Measurements from ENCODE around the gene ZSWIM3. TPM values are rescaled to one million over a fixed set of nuclear protein-coding genes. Genes with fewer than 3 reads are reported as not detected.
A peak's percentile ranks its signal among the peaks of the same experiment; 100 is the strongest.

ZSWIM3 gene
- total RNA-seq, 4 donors from 2014 or later, result 1.3 to 3.3 (median 2.1) TPM

DNA sequence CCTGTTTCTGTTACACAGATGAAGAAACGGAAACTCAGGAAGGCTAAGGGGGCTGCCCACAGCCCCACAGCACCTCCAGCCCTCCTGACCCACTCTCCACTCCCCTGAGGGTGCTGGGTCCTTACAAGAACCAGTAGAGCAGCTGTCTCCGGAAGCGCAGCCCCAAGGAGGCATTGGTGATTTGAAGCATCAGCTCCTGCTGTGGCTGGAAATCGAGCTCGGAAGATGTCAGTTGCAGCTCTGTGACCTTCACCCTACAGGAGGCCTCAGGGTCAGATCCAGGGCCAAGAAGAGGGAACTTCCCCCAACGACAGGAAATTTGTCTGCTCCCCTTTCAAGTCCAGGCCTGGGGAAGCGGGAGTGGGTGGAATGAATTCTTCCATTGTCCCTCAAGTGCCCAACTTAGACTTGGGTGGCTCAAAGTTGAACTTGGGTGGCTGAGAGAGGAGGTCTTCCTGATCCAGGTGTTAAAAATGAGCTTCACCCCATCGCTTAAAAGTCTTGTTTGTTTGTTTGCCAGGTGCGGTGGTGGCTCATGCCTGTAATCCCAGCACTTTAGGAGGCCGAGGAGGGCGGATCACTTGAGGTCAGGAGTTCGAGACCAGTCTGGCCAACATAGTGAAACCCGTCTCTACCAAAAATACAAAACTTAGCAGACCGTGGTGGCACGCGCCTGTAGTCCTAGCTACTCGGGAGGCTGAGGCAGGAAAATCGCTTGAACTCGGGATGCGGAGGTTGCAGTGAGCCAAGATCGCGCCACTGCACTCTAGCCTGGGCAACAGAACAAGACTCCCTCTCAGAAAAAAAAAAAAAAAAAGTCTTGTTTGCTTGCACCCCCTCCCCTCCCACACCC, 52.6 kb downstream of the ZSWIM3 start:
- in situ Hi-C loops (cut with MboI; ENCODE audit: low sequenced_read_pairs in 4 of 4), result no loop called here
- peak overlapping the region in 3 of 4 donors; percentile 6 to 23 (median 22) for H3K27ac ChIP-seq
- ATAC-seq, result no peak

DNA sequence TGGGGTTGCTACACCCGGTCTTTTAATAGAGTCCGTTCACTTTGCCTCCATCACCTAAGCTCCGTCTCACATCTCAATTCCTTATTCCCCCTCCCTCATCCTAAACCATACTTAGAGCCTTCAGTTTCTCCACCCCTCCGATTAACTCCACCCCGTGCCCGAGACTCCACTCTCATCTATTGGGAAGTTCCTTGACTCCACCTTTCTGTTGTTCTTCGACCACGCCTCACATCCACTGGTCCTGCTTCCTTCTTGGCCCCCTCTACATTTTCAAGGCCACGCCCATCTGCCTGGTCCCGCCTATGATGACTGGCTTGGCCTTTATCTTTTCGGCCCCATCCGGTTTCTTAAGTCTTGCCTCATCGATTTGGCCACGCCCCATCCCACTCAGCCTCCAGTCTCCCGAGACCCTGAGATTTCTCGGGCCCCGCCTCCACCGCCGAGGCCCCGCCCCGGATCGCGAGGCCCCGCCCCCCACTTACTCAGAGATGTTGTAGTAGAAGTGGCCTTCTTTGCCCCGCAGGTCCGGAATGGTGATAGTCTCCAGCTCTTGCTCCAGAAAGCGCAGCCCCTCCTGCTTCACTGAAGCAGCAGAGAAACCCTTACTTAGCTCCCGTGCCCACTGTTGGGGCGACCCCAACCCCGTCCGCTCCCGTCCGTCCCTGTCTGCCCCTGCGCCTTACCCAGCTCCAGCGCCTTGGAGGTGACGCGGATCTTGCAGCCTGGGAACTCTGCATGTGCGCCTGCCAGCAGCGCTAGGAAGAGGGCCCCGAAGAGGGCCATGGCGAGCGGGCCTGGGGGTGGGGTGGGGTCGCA, 53.5 kb downstream of the ZSWIM3 start:
- intact Hi-C loops (cut with DNase I; ENCODE audit: low total_unique reads) (no loop called here), in situ Hi-C loops (cut with MboI; ENCODE audit: low sequenced_read_pairs in 4 of 4) (no loop called here)
- DNase-seq (peak; percentile 89 to 92), ATAC-seq (peak; percentile 85)
- H3K27me3 ChIP-seq, result peaks cover 15 to 20% (median 19%) of the 10 kb centered on the region in 3 donors
- TF ChIP-seq POLR2A (IDR thresholded peaks at IDR 0.05), result peak; percentile 42 to 62
- TF ChIP-seq, protein P1, sequence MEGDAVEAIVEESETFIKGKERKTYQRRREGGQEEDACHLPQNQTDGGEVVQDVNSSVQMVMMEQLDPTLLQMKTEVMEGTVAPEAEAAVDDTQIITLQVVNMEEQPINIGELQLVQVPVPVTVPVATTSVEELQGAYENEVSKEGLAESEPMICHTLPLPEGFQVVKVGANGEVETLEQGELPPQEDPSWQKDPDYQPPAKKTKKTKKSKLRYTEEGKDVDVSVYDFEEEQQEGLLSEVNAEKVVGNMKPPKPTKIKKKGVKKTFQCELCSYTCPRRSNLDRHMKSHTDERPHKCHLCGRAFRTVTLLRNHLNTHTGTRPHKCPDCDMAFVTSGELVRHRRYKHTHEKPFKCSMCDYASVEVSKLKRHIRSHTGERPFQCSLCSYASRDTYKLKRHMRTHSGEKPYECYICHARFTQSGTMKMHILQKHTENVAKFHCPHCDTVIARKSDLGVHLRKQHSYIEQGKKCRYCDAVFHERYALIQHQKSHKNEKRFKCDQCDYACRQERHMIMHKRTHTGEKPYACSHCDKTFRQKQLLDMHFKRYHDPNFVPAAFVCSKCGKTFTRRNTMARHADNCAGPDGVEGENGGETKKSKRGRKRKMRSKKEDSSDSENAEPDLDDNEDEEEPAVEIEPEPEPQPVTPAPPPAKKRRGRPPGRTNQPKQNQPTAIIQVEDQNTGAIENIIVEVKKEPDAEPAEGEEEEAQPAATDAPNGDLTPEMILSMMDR (IDR thresholded peaks at IDR 0.05 in 4 of 5, conservative IDR thresholded peaks at IDR 0.05 in 1 of 5), result no peak
- H3K36me3 ChIP-seq, result no peaks in the 10 kb centered on the region
- no peaks in the 10 kb centered on the region for H3K9me3 ChIP-seq
- H3K4me1 ChIP-seq, result peaks cover 6 to 16% of the 10 kb centered on the region in 2 donors
- H3K27ac ChIP-seq, result peak overlapping the region; percentile 48 to 82 (median 66)
- peak overlapping the region; percentile 52 to 66 (median 56) for H3K4me3 ChIP-seq

More for the DNA sequence above, 52.6 kb downstream of the ZSWIM3 start:
- TF ChIP-seq, protein P1 (IDR thresholded peaks at IDR 0.05 in 4 of 5, conservative IDR thresholded peaks at IDR 0.05 in 1 of 5), result no peak
- TF ChIP-seq POLR2A (IDR thresholded peaks at IDR 0.05), result no peak
- no peaks in the 10 kb centered on the region for H3K36me3 ChIP-seq
- peaks cover 6 to 16% of the 10 kb centered on the region in 2 donors for H3K4me1 ChIP-seq
- H3K9me3 ChIP-seq, result no peaks in the 10 kb centered on the region
- intact Hi-C loops (cut with DNase I; ENCODE audit: low total_unique reads), result no loop called here
- peaks cover 15 to 20% (median 19%) of the 10 kb centered on the region in 3 donors for H3K27me3 ChIP-seq
- DNase-seq, result no peak
- H3K4me3 ChIP-seq, result peak overlapping the region in 1 of 4 donors; percentile 57

DNA sequence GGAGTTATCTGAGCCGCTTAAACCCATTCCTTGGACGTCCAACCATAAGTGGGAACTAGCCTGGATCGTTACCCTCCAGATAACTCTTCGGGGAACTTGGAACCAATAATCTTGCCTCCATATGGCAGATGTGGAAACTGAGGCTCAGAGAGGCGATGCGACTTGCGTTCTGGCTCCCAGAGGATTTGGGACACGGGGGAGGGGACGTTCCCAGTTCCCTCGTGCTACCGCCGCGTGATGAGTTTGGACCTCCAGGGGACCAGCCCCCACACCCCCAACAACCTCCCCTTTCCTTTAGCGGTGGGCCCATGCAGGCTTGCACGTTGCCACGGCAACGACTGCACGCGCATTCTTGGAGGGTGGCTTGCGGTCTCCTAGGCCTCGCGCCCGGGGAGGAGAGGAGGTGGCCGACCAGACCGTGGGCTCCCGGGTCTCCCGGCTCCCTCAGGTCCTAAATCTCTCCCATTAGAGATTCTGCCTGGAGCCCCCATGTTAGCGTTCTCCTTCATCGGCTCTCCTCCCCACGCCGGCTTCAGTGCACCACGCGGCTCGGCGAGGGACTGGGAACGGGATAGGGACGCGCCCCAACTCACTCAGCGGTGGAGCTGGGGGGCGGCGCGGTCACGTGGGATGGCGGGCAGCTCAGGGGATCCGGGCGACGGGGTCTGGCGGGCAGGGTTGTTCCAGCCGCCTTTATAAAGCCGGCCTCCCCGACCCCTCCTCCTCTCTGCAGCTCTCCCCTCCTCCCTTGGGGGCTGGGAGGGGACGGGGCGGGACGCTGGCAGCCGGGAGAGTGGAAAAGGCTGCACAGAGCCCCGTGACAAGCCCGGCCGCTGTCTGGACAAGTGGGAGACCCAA, 54.3 kb downstream of the ZSWIM3 start, which contains the start of gene PLTP:
PLTP (minus strand) TSS at position 670 of the 858 bp plus-strand sequence. CDS start 703 bp downstream, outside the sequence.
- peaks cover 6 to 16% of the 10 kb centered on the region in 2 donors for H3K4me1 ChIP-seq
- peak in 1 of 2 donors; percentile 5 for ATAC-seq
- in situ Hi-C loops (cut with MboI; ENCODE audit: low sequenced_read_pairs in 4 of 4), result no loop called here

More for the DNA sequence above, 54.3 kb downstream of the ZSWIM3 start, which contains the start of gene PLTP:
- Histone ChIP-seq H3K9me3 (no peaks in the 10 kb centered on the region), H3K36me3 (no peaks in the 10 kb centered on the region), H3K4me3 (peak within 1 kb of the TSS; percentile 52 to 66 (median 56)), H3K27me3 (peaks cover 15 to 20% (median 19%) of the 10 kb centered on the region in 3 donors), H3K27ac (peak within 1 kb of the TSS; percentile 48 to 82 (median 66))
- TF ChIP-seq POLR2A (IDR thresholded peaks at IDR 0.05), result peak; percentile 12 to 53
- TF ChIP-seq, protein P1 (IDR thresholded peaks at IDR 0.05 in 4 of 5, conservative IDR thresholded peaks at IDR 0.05 in 1 of 5), result no peak
- intact Hi-C loops (cut with DNase I; ENCODE audit: low total_unique reads), result no loop called here
- DNase-seq, result peak; percentile 22 to 62

All from gastrocnemius medialis (tissue), 4 donors.